Smooth muscle cell (in vitro differentiated cells): ENCODE results near the gene TTBK2. TPM values are rescaled to one million over a fixed set of nuclear protein-coding genes. Genes with fewer than 3 reads are reported as not detected.
A peak's percentile ranks its signal among the peaks of the same experiment; 100 is the strongest.

Experiments
- DNase-seq: peaks from one replicate; lab custom pipeline; 2025; ENCODE audit not compliant: unreplicated experiment; lab: John Stamatoyannopoulos, UW
- H2AFZ ChIP-seq: fragments of 200-600 bp; sonication (generic); 2 replicates; pipeline ENCODE4 v1.6.0; 2016; ENCODE audit warnings: antibody characterized with exemption, low read depth, mild to moderate bottlenecking
- H3F3A ChIP-seq: fragments of 200-600 bp; sonication (generic); 2 replicates; pipeline ENCODE4 v1.6.0; 2017; ENCODE audit warnings: antibody characterized with exemption, low read depth
- H3K27ac ChIP-seq: fragments of 200-600 bp; sonication (generic); 2 replicates; pipeline ENCODE4 v1.5.1; 2016; ENCODE audit warnings: low read depth, mild to moderate bottlenecking
- H3K27me3 ChIP-seq: fragments of 200-600 bp; sonication (generic); 2 replicates; pipeline ENCODE4 v1.6.1; 2016; ENCODE audit warnings: low read depth, mild to moderate bottlenecking
- H3K36me3 ChIP-seq: fragments of 200-600 bp; sonication (generic); 2 replicates; pipeline ENCODE4 v1.5.1; 2016; ENCODE audit warnings: low read depth
- H3K4me1 ChIP-seq: fragments of 200-600 bp; sonication (generic); 2 replicates; pipeline ENCODE4 v1.5.1; 2016; ENCODE audit warnings: low read depth
- H3K4me2 ChIP-seq: fragments of 200-600 bp; sonication (generic); 2 replicates; pipeline ENCODE4 v1.6.0; 2016; ENCODE audit warnings: mild to moderate bottlenecking
- H3K4me3 ChIP-seq: fragments of 200-600 bp; sonication (generic); 2 replicates; pipeline ENCODE4 v1.5.1; 2016; ENCODE audit warnings: mild to moderate bottlenecking
- H3K79me2 ChIP-seq: fragments of 200-600 bp; sonication (generic); 2 replicates; pipeline ENCODE4 v1.6.0; 2016; ENCODE audit warnings: low read depth, mild to moderate bottlenecking
- H3K9ac ChIP-seq: fragments of 200-600 bp; sonication (generic); 2 replicates; pipeline ENCODE4 v1.6.0; 2016; ENCODE audit warnings: low read depth
- H3K9me3 ChIP-seq: fragments of 200-600 bp; sonication (generic); replicated peaks from 2 replicates; pipeline ENCODE4 v1.5.1; 2016; ENCODE audit warnings: low read depth
- H4K20me1 ChIP-seq: fragments of 200-600 bp; sonication (generic); 2 replicates; pipeline ENCODE4 v1.6.0; 2016; ENCODE audit warnings: low read depth
- CTCF ChIP-seq: fragments of 200-600 bp; sonication (generic); IDR thresholded peaks from 2 replicates; pipeline ENCODE4 v1.5.1; 2017; ENCODE audit warnings: borderline replicate concordance, mild to moderate bottlenecking, antibody characterized with exemption; ENCODE audit not compliant: insufficient read depth, poor library complexity, severe bottlenecking
- WGBS: methylation state at CpG from one replicate; pipeline ENCODE4 v1.1.7; 2016; ENCODE audit warnings: low lambda C conversion rate; 5-methylcytosine and 5-hydroxymethylcytosine counted together
- polyA plus RNA-seq: library from polyadenylated mRNA; unstranded; fragments of >200 nt; fragmentation: Nextera tagmentation; extraction: Ambion mirVana; gene quantifications from 2 replicates; pipeline ENCODE4 v1.2.1, GENCODE V29; 2016
- total RNA-seq: library from RNA; depleted of rRNA; stranded (reverse); fragments of >200 nt; gene quantifications from 2 replicates; pipeline ENCODE4 v1.2.3, GENCODE V29; 2014

TTBK2 gene
- total and polyA plus RNA-seq, 2 experiments from 2014 or later: 6.6 to 11.1 TPM

GRCh38 chr15:42915654-42916315 is 4.8 kb downstream of the TTBK2 start:
- WGBS: 88% methylated on average over 3 of the region's 3 CpGs
- Histone ChIP-seq H3K9ac (no peak overlapping the region), H3K9me3 (no peaks in the 10 kb centered on the region), H4K20me1 (peaks cover 58% of the 10 kb centered on the region), H3F3A (peaks cover 4% of the 10 kb centered on the region), H3K36me3 (no peaks in the 10 kb centered on the region), H3K4me3 (no peak overlapping the region), H3K27ac (no peak overlapping the region), H3K27me3 (no peaks in the 10 kb centered on the region), H3K4me2 (no peak overlapping the region), H2AFZ (no peak overlapping the region), H3K4me1 (peaks cover 15% of the 10 kb centered on the region), H3K79me2 (peaks cover 46% of the 10 kb centered on the region)
- TF ChIP-seq CTCF: no peak
- DNase-seq: no peak

GRCh38 chr15:42914728-42915497 is 5.7 kb downstream of the TTBK2 start:
- no peak overlapping the region for H3K27ac ChIP-seq

GRCh38 chr15:42911058-42911592 is 9.5 kb downstream of the TTBK2 start:
- no peak for DNase-seq
- 94% methylated on average over 5 of the region's 5 CpGs for WGBS

More at GRCh38 chr15:42914728-42915497, 5.7 kb downstream of the TTBK2 start:
- H3F3A ChIP-seq: no peaks in the 10 kb centered on the region
- no peak for DNase-seq
- no peaks in the 10 kb centered on the region for H3K9me3 ChIP-seq
- WGBS: 76% methylated on average over 5 of the region's 5 CpGs
- H3K4me3 ChIP-seq: no peak overlapping the region
- H3K36me3 ChIP-seq: no peaks in the 10 kb centered on the region
- H2AFZ ChIP-seq: no peak overlapping the region
- peak overlapping the region; percentile 55 for H3K4me2 ChIP-seq
- H3K4me1 ChIP-seq: peaks cover 15% of the 10 kb centered on the region
- no peaks in the 10 kb centered on the region for H3K27me3 ChIP-seq
- peaks cover 46% of the 10 kb centered on the region for H3K79me2 ChIP-seq
- TF ChIP-seq CTCF: no peak
- no peak overlapping the region for H3K9ac ChIP-seq
- H4K20me1 ChIP-seq: peaks cover 63% of the 10 kb centered on the region

More at GRCh38 chr15:42911058-42911592, 9.5 kb downstream of the TTBK2 start:
- H3K27ac ChIP-seq: no peak overlapping the region
- peaks cover 23% of the 10 kb centered on the region for H3K79me2 ChIP-seq
- H3K9me3 ChIP-seq: no peaks in the 10 kb centered on the region
- no peaks in the 10 kb centered on the region for H3K4me1 ChIP-seq
- no peaks in the 10 kb centered on the region for H3K27me3 ChIP-seq
- TF ChIP-seq CTCF: no peak
- H3K9ac ChIP-seq: no peak overlapping the region
- H4K20me1 ChIP-seq: peaks cover 50% of the 10 kb centered on the region
- no peaks in the 10 kb centered on the region for H3F3A ChIP-seq
- no peak overlapping the region for H2AFZ ChIP-seq
- H3K4me2 ChIP-seq: no peak overlapping the region
- H3K4me3 ChIP-seq: no peak overlapping the region
- no peaks in the 10 kb centered on the region for H3K36me3 ChIP-seq
